A549 (cell line): ENCODE results near the gene KLB. TPM values are rescaled to one million over a fixed set of nuclear protein-coding genes. Genes with fewer than 3 reads are reported as not detected.

Experiments used
- ATAC-seq, 2 experiments: fragments of 200-7000 bp in 1 of 2; fragments of >200 bp in 1 of 2; cut with Nextera tagmentation in 1 of 2; cut with Tn5 transposase in 1 of 2; 3 replicates each; pipeline versions ENCODE4 v1.8.0 to v1.9.1; 2018 to 2020; ENCODE audit warnings: mild to moderate bottlenecking in 1 of 2, moderate library complexity in 1 of 2
- CTCF ChIA-PET: fragments of 300-600 bp; sonication (Branson Sonifier 250); formaldehyde crosslinking; extraction: SDS; loops from one replicate; lab custom pipeline; 2021; ENCODE audit warnings: antibody characterized with exemption, inconsistent platforms; lab: Yijun Ruan, JAX
- POLR2A ChIA-PET: fragments of 350-600 bp; formaldehyde crosslinking; extraction: SDS; loops from one replicate; lab custom pipeline; 2021; ENCODE audit warnings: antibody characterized with exemption, inconsistent platforms; lab: Yijun Ruan, JAX
- DNase-seq, 2 experiments: peaks; one replicate each; pipeline versions ENCODE4 v3.0.0 to v3.0.0-alpha.2; 2011 to 2016; ENCODE audit warnings: low read depth in 1 of 2, low spot score in 1 of 2
- FAIRE-seq: peaks from 2 replicates; lab custom pipeline; 2011; peaks lifted over from hg19 to GRCh38; lab: Jason Lieb, UNC
- H3K27ac ChIP-seq, 2 experiments: fragments of >200 bp; sonication (Bioruptor Twin); formaldehyde crosslinking; 3 replicates each; pipeline ENCODE4 v1.5.1; 2016 to 2017
- H3K4me1 ChIP-seq: fragments of >200 bp; sonication (Bioruptor Twin); formaldehyde crosslinking; 3 replicates; pipeline ENCODE4 v1.6.1; 2016
- H3K4me2 ChIP-seq: fragments of >200 bp; sonication (Bioruptor Twin); formaldehyde crosslinking; 3 replicates; pipeline ENCODE4 v1.6.1; 2016
- H3K4me3 ChIP-seq: fragments of >200 bp; sonication (Bioruptor Twin); formaldehyde crosslinking; 3 replicates; pipeline ENCODE4 v1.5.1; 2016
- H3K9me3 ChIP-seq: fragments of >200 bp; sonication (Bioruptor Twin); formaldehyde crosslinking; 3 replicates; pipeline ENCODE4 v1.6.1; 2016
- HOXB13 ChIP-seq: fragments of 250-450 bp; sonication (Bioruptor Pico); IDR thresholded peaks from 2 replicates; pipeline ENCODE4 v1.5.0; 2020; ENCODE audit warnings: low read depth, mild to moderate bottlenecking, moderate library complexity
- TFCP2L1 ChIP-seq: fragments of 250-450 bp; sonication (Bioruptor Pico); IDR thresholded peaks from 2 replicates; pipeline ENCODE4 v1.5.0; 2021; ENCODE audit warnings: mild to moderate bottlenecking
- polyA plus RNA-seq, 4 experiments: library from polyadenylated mRNA; depleted of rRNA in 3 of 4; stranded (reverse); fragments of >200 nt; fragmentation: RNase III in 1 of 4; extraction: RNeasy Plus Mini Kit Qiagen cat#74134 plus additional on column Dnase treatment in 1 of 4; gene quantifications; 2 replicates in 3 of 4; 3 replicates in 1 of 4; pipeline ENCODE4 v1.2.3, GENCODE V29; 2011 to 2017
- small RNA-seq, 6 experiments: library from RNA; depleted of rRNA; stranded (forward); fragments of <200 nt; gene quantifications; one replicate each; pipeline ENCODE3, GENCODE V24; 2012
- TF ChIP-seq, protein P1 (sequence below): fragments of 250-450 bp; sonication (Bioruptor Pico); IDR thresholded peaks from 2 replicates; pipeline ENCODE4 v1.5.0; 2021; ENCODE audit warnings: mild to moderate bottlenecking, moderate library complexity, borderline replicate concordance

Gene KLB
- polyA plus RNA-seq, 2 of the 4 experiments (the other 2 are of a cell fraction): 0.57 to 0.87 TPM

DNA sequence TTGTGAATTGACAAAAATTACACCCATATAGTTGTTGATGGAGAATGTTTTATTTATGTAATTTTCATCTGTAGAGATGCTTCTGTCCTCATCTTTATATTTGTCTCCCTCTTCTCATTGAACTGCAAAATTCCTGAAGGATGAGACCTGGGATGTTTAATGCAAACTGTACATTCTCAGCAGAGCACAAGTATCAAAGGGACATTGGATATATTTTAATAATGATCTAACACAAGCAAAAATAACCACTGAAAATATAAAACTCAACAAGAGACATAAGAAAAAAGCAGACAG is 91.9 kb downstream of the KLB start:
- Histone ChIP-seq H3K9me3 (no peaks in the 10 kb centered on the region), H3K4me2 (peak overlapping the region; percentile 4; the same call in 1 of the 3 replicates), H3K27ac (peak overlapping the region; percentile 41 to 76; a peak in 5 of 6 replicates), H3K4me1 (peaks cover 74% of the 10 kb centered on the region), H3K4me3 (no peak overlapping the region)
- ATAC-seq (no peak), FAIRE-seq (no peak), DNase-seq (no peak)
- CTCF ChIA-PET: no interaction called here
- TF ChIP-seq TFCP2L1 (CRISPR knock-in tag) (no peak), HOXB13 (CRISPR knock-in tag) (no peak)
- TF ChIP-seq, protein P1, sequence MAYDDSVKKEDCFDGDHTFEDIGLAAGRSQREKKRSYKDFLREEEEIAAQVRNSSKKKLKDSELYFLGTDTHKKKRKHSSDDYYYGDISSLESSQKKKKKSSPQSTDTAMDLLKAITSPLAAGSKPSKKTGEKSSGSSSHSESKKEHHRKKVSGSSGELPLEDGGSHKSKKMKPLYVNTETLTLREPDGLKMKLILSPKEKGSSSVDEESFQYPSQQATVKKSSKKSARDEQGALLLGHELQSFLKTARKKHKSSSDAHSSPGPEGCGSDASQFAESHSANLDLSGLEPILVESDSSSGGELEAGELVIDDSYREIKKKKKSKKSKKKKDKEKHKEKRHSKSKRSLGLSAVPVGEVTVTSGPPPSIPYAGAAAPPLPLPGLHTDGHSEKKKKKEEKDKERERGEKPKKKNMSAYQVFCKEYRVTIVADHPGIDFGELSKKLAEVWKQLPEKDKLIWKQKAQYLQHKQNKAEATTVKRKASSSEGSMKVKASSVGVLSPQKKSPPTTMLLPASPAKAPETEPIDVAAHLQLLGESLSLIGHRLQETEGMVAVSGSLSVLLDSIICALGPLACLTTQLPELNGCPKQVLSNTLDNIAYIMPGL (CRISPR knock-in tag): peak; percentile 51; the same call in 1 of the 2 replicates
- TF ChIP-seq, all 56 proteins: peak for 1
- POLR2A ChIA-PET: no interaction called here

Small RNAs within 50 kb of the gene (small RNA-seq; reads per million reads assigned to genes)
- gene MIR5591: 0 reads per million in 6 experiments
- 0 reads per million in 6 experiments for gene RF00019
- 0 reads per million in 6 experiments for gene RNU6-887P

Other genes starting within 250 kb of the KLB start
- 29.5 and 30.1 TPM in 2 replicates for gene WDR19, start 224.4 kb upstream of the KLB start, polyA plus RNA-seq (2011; rRNA removed)
- gene WDR19, start 224.4 kb upstream of the KLB start, polyA plus RNA-seq (2017; fragmentation: RNase III; extraction: RNeasy Plus Mini Kit Qiagen cat#74134 plus additional on column Dnase treatment): 10.8 to 12.8 TPM (median 12.1 TPM) in 3 replicates
- gene RFC1, start 40.6 kb upstream of the KLB start, polyA plus RNA-seq (2011; rRNA removed): 33.2 and 46.5 TPM in 2 replicates
- gene RFC1, start 40.6 kb upstream of the KLB start, polyA plus RNA-seq (2017; fragmentation: RNase III; extraction: RNeasy Plus Mini Kit Qiagen cat#74134 plus additional on column Dnase treatment): 24.5 to 28.1 TPM (median 25.5 TPM) in 3 replicates
- gene RPL9, start 52.0 kb downstream of the KLB start, polyA plus RNA-seq (2011; rRNA removed): 897 and 1,263 TPM in 2 replicates
- 785 to 851 TPM (median 786 TPM) in 3 replicates for gene RPL9, start 52.0 kb downstream of the KLB start, polyA plus RNA-seq (2017; fragmentation: RNase III; extraction: RNeasy Plus Mini Kit Qiagen cat#74134 plus additional on column Dnase treatment)
- gene LIAS, start 52.1 kb downstream of the KLB start, polyA plus RNA-seq (2011; rRNA removed): 16.0 and 22.3 TPM in 2 replicates
- gene LIAS, start 52.1 kb downstream of the KLB start, polyA plus RNA-seq (2017; fragmentation: RNase III; extraction: RNeasy Plus Mini Kit Qiagen cat#74134 plus additional on column Dnase treatment): 11.3 to 14.5 TPM (median 12.9 TPM) in 3 replicates
- 417 and 610 TPM in 2 replicates for gene UGDH, start 120.5 kb downstream of the KLB start, polyA plus RNA-seq (2011; rRNA removed)
- 597 to 691 TPM (median 679 TPM) in 3 replicates for gene UGDH, start 120.5 kb downstream of the KLB start, polyA plus RNA-seq (2017; fragmentation: RNase III; extraction: RNeasy Plus Mini Kit Qiagen cat#74134 plus additional on column Dnase treatment)
- 81.3 and 109 TPM in 2 replicates for gene SMIM14, start 231.9 kb downstream of the KLB start, polyA plus RNA-seq (2011; rRNA removed)
- 14.9 to 21.4 TPM (median 20.5 TPM) in 3 replicates for gene SMIM14, start 231.9 kb downstream of the KLB start, polyA plus RNA-seq (2017; fragmentation: RNase III; extraction: RNeasy Plus Mini Kit Qiagen cat#74134 plus additional on column Dnase treatment)